Stomach (tissue), 4 donors: ENCODE results near the gene MYT1.

Experiments
- CTCF ChIP-seq, 7 experiments: fragments of 450-650 bp in 4 of 7; fragments of 200-600 bp in 3 of 7; sonication (generic) in 3 of 7; IDR thresholded peaks; one replicate each; pipeline ENCODE4 v1.5.1; 2016 to 2019; ENCODE audit warnings: antibody characterized with exemption in 7 of 7, control low read depth in 2 of 7, mild to moderate bottlenecking in 1 of 7
- POLR2A ChIP-seq, 4 donors: fragments of 450-650 bp; IDR thresholded peaks; one replicate each; pipeline ENCODE4 v1.6.1; 2016; ENCODE audit warnings: antibody characterized with exemption in 4 of 4, control low read depth in 2 of 4, mild to moderate bottlenecking in 1 of 4, moderate library complexity in 1 of 4

- no peak for TF ChIP-seq POLR2A (IDR thresholded peaks at IDR 0.05)
- no peak for TF ChIP-seq CTCF (IDR thresholded peaks at IDR 0.05)
Measured at GRCh38 chr20:64258071-64258823, 94.0 kb downstream of the MYT1 start.
